ENCODE data around the gene FRYL.

- TF ChIP-seq CTCF (conservative IDR thresholded peaks at IDR 0.05) (no peak), EZH2 (IDR thresholded peaks at IDR 0.05; ENCODE audit: low read depth) (no peak)
Measured at GRCh38 chr4:48720459-48720858, 59.6 kb downstream of the FRYL start.

Data from PC-9 (cell line).